B cell (primary cell): ENCODE data around the gene TTC39C. TPM values are rescaled to one million over a fixed set of nuclear protein-coding genes. Genes with fewer than 3 reads are reported as not detected.

Experiments
- ATAC-seq: fragments of 200-7000 bp; cut with Tn5 transposase; one replicate; pipeline ENCODE4 v1.10.0; 2021; ENCODE audit warnings: low read depth, mild to moderate bottlenecking, moderate number of reproducible peaks, moderate library complexity
- CTCF ChIA-PET: fragments of 350-600 bp; sonication (Branson Sonifier 250); formaldehyde crosslinking; loops from one replicate; lab custom pipeline; 2021; ENCODE audit warnings: antibody characterized with exemption, inconsistent platforms; lab: Charles Lee
- POLR2A ChIA-PET: fragments of 350-600 bp; sonication (Branson Sonifier 250); formaldehyde crosslinking; loops from one replicate; lab custom pipeline; 2021; ENCODE audit warnings: antibody characterized with exemption; lab: Charles Lee
- DNase-seq: peaks from one replicate; pipeline ENCODE4 v3.0.0; 2013
- H2AFZ ChIP-seq: 2 replicates; pipeline ENCODE4 v1.6.1; 2012; ENCODE audit warnings: mild to moderate bottlenecking, low read depth, low read length; ENCODE audit not compliant: insufficient read depth, poor library complexity, severe bottlenecking
- H3K27ac ChIP-seq, 2 donors: 1 replicate in 1 of 2; 2 replicates in 1 of 2; pipeline ENCODE4 v1.5.1; 2012 to 2013; ENCODE audit warnings: low read length in 2 of 2, mild to moderate bottlenecking in 2 of 2, moderate library complexity in 1 of 2
- H3K27me3 ChIP-seq, 4 experiments: fragments of 200-600 bp in 1 of 4; sonication (generic) in 1 of 4; replicated peaks in 1 of 4; 1 replicate in 2 of 4; 2 replicates in 2 of 4; pipeline versions ENCODE4 v1.6.1 to v1.7.0; 2013 to 2016; ENCODE audit warnings: low read length in 3 of 4, mild to moderate bottlenecking in 2 of 4, mixed read lengths in 1 of 4, moderate library complexity in 1 of 4; ENCODE audit not compliant: insufficient read depth in 4 of 4, control insufficient read depth in 3 of 4; ENCODE audit errors: control extremely low read depth in 1 of 4
- H3K36me3 ChIP-seq, 2 experiments: replicated peaks in 1 of 2; 1 replicate in 1 of 2; 2 replicates in 1 of 2; pipeline versions ENCODE4 v1.6.1 to v1.7.1; 2013; ENCODE audit warnings: low read length in 1 of 2; ENCODE audit not compliant: insufficient read depth in 2 of 2, control insufficient read depth in 1 of 2; ENCODE audit errors: control extremely low read depth in 1 of 2, extremely low read depth in 1 of 2
- H3K4me1 ChIP-seq, 2 donors: fragments of 200-600 bp in 1 of 2; sonication (generic) in 1 of 2; 1 replicate in 1 of 2; 2 replicates in 1 of 2; pipeline versions ENCODE4 v1.5.1 to v1.6.1; 2013 to 2017; ENCODE audit warnings: low read length in 2 of 2; ENCODE audit not compliant: control insufficient read depth in 2 of 2, insufficient read depth in 2 of 2
- H3K4me2 ChIP-seq: replicated peaks from 2 replicates; pipeline ENCODE3; 2012; ENCODE audit warnings: mild to moderate bottlenecking, low read depth, low read length; ENCODE audit not compliant: poor library complexity, severe bottlenecking
- H3K4me3 ChIP-seq, 5 experiments: fragments of 200-600 bp in 1 of 5; sonication (generic) in 1 of 5; 1 replicate in 3 of 5; 2 replicates in 2 of 5; pipeline versions ENCODE4 v1.5.1 to v1.7.0; 2011 to 2016; ENCODE audit warnings: low read length in 4 of 5, mild to moderate bottlenecking in 4 of 5, low read depth in 2 of 5, control low read depth in 1 of 5, moderate library complexity in 1 of 5; ENCODE audit not compliant: insufficient read depth in 1 of 5; ENCODE audit errors: control extremely low read depth in 1 of 5, extremely low read depth in 1 of 5
- H3K79me2 ChIP-seq: fragments of 200-600 bp; sonication (generic); one replicate; pipeline ENCODE4 v1.6.0; 2016; ENCODE audit warnings: low read length; ENCODE audit not compliant: control insufficient read depth, insufficient read depth
- H3K9ac ChIP-seq: fragments of 200-600 bp; sonication (generic); 2 replicates; pipeline ENCODE4 v1.6.1; 2017; ENCODE audit warnings: mild to moderate bottlenecking, low read length, moderate library complexity
- H3K9me3 ChIP-seq, 3 donors: one replicate each; pipeline versions ENCODE4 v1.6.1 to v1.7.1; 2013; ENCODE audit warnings: low read length in 2 of 3; ENCODE audit not compliant: control insufficient read depth in 2 of 3, insufficient read depth in 1 of 3; ENCODE audit errors: control extremely low read depth in 1 of 3
- H4K20me1 ChIP-seq: 2 replicates; pipeline ENCODE4 v1.6.0; 2012; ENCODE audit warnings: mild to moderate bottlenecking, low read length; ENCODE audit not compliant: insufficient read depth, control insufficient read depth, poor library complexity, severe bottlenecking
- H3K27ac Mint-ChIP-seq: one replicate; pipeline ENCODE4 v1.8.0; 2021; ENCODE audit warnings: mixed read lengths
- H3K27me3 Mint-ChIP-seq: one replicate; pipeline ENCODE4 v1.8.0; 2021; ENCODE audit warnings: mixed read lengths
- H3K4me1 Mint-ChIP-seq: one replicate; pipeline ENCODE4 v1.8.0; 2021; ENCODE audit warnings: mixed read lengths
- H3K4me3 Mint-ChIP-seq: one replicate; pipeline ENCODE4 v1.8.0; 2021; ENCODE audit warnings: mixed read lengths
- H3K9me3 Mint-ChIP-seq: one replicate; pipeline ENCODE4 v1.8.0; 2022; ENCODE audit warnings: mixed read lengths; ENCODE audit not compliant: insufficient read depth
- CTCF ChIP-seq: fragments of 200-600 bp; IDR thresholded peaks from one replicate; pipeline ENCODE4 v1.8.0; 2022; ENCODE audit warnings: antibody characterized with exemption, mild to moderate bottlenecking
- EZH2 ChIP-seq: IDR thresholded peaks from 2 replicates; pipeline ENCODE4 v1.6.1; 2012; ENCODE audit warnings: borderline replicate concordance, low read depth, mild to moderate bottlenecking, moderate library complexity, low read length; ENCODE audit not compliant: insufficient read depth, poor library complexity, severe bottlenecking
- WGBS: methylation state at CpG from one replicate; pipeline ENCODE4 v1.1.5; 2013; ENCODE audit warnings: missing lambda C conversion rate; ENCODE audit not compliant: insufficient coverage; 5-methylcytosine and 5-hydroxymethylcytosine counted together
- intact Hi-C: fragments of 100-400 bp; cut with micrococcal nuclease; formaldehyde crosslinking; loops from one replicate; pipeline ENCODE4 v1.10.0; 2022
- polyA plus RNA-seq: library from polyadenylated mRNA; depleted of rRNA; stranded (reverse); fragments of >200 nt; gene quantifications from 2 replicates; pipeline ENCODE4 v1.2.3, GENCODE V29; 2012
- total RNA-seq, 2 donors: library from RNA; stranded (reverse); fragments of 120-200 nt in 1 of 2; gene quantifications; 1 replicate in 1 of 2; 2 replicates in 1 of 2; pipeline versions ENCODE4 v1.2.3 to v1.2.4, GENCODE V29; 2013 to 2022

Gene TTC39C
- total and polyA plus RNA-seq, 2 donors (not counting 1 experiment from before 2014, with no cell fraction given) = 22.3 to 44.3 TPM

- Mint-ChIP-seq H3K9me3 (no peaks in the 10 kb centered on the region), H3K27ac (no peak overlapping the region), H3K27me3 (no peaks in the 10 kb centered on the region), H3K4me3 (no peak overlapping the region), H3K4me1 (no peaks in the 10 kb centered on the region)
- intact Hi-C loops = no loop called here
- no peak overlapping the region for H3K9ac ChIP-seq
- ChIA-PET POLR2A (no interaction called here), CTCF (interaction anchor here (1.9 kb wide), 1 partner anchor 10 kb away, joined by 9 read pairs; no protein-coding TSS in a partner anchor)
- no peaks in the 10 kb centered on the region for H3K4me1 ChIP-seq
- no peak overlapping the region for H3K4me2 ChIP-seq
- H3K79me2 ChIP-seq = no peaks in the 10 kb centered on the region
- ATAC-seq = no peak
- no peak for DNase-seq
- WGBS = no CpG with 5 or more reads among the region's 4 CpGs
- H3K9me3 ChIP-seq = no peaks in the 10 kb centered on the region
- no peaks in the 10 kb centered on the region for H3K27me3 ChIP-seq
- H3K36me3 ChIP-seq = peaks cover 21 to 70% of the 10 kb centered on the region in 2 experiments
- no peak overlapping the region for H2AFZ ChIP-seq
- no peaks in the 10 kb centered on the region for H4K20me1 ChIP-seq
- no peak overlapping the region for H3K27ac ChIP-seq
- H3K4me3 ChIP-seq = no peak overlapping the region
- TF ChIP-seq CTCF = no peak
- no peak for TF ChIP-seq EZH2
These were observed 114.1 kb downstream of the TTC39C start for GRCh38 chr18:24128700-24129099.

GRCh38 chr18:24130494-24130893, 115.9 kb downstream of the TTC39C start:
- POLR2A ChIA-PET = no interaction called here

More at GRCh38 chr18:24130494-24130893, 115.9 kb downstream of the TTC39C start:
- H3K36me3 ChIP-seq = peaks cover 22 to 62% of the 10 kb centered on the region in 2 experiments
- H3K27me3 ChIP-seq = no peaks in the 10 kb centered on the region
- CTCF ChIA-PET = interaction anchor here (1.3 kb wide), 1 partner anchor 11 kb away, joined by 3 read pairs; no protein-coding TSS in a partner anchor
- H3K4me3 ChIP-seq = no peak overlapping the region
- DNase-seq (no peak), ATAC-seq (no peak)
- no peak overlapping the region for H2AFZ ChIP-seq
- intact Hi-C loops = no loop called here
- no peaks in the 10 kb centered on the region for H3K27me3 Mint-ChIP-seq
- H3K9me3 ChIP-seq = no peaks in the 10 kb centered on the region
- H3K4me1 Mint-ChIP-seq = no peaks in the 10 kb centered on the region
- H4K20me1 ChIP-seq = no peaks in the 10 kb centered on the region
- H3K4me3 Mint-ChIP-seq = no peak overlapping the region
- H3K79me2 ChIP-seq = no peaks in the 10 kb centered on the region
- no peak overlapping the region for H3K27ac ChIP-seq
- no peaks in the 10 kb centered on the region for H3K4me1 ChIP-seq
- no peak overlapping the region for H3K27ac Mint-ChIP-seq
- H3K9me3 Mint-ChIP-seq = no peaks in the 10 kb centered on the region
- no peak overlapping the region for H3K4me2 ChIP-seq
- TF ChIP-seq EZH2 = no peak
- no peak for TF ChIP-seq CTCF
- no peak overlapping the region for H3K9ac ChIP-seq
- no CpG with 5 or more reads among the region's 2 CpGs for WGBS
